Gastrocnemius medialis (tissue), 4 donors: ENCODE data around the gene ENKUR.

ENCODE experiments used
- POLR2A ChIP-seq, 2 donors: fragments of 450-650 bp; IDR thresholded peaks; one replicate each; pipeline ENCODE4 v1.6.1; 2017; ENCODE audit warnings: antibody characterized with exemption in 2 of 2, mild to moderate bottlenecking in 2 of 2, moderate library complexity in 2 of 2
- TF ChIP-seq, protein P1 (sequence below), 5 experiments: fragments of 450-650 bp in 3 of 5; fragments of 200-600 bp in 2 of 5; sonication (generic) in 2 of 5; IDR thresholded peaks in 4 of 5; conservative IDR thresholded peaks in 1 of 5; 1 replicate in 4 of 5; 2 replicates in 1 of 5; pipeline ENCODE4 v1.5.1; 2016 to 2019; ENCODE audit warnings: antibody characterized with exemption in 5 of 5, mild to moderate bottlenecking in 3 of 5, moderate library complexity in 3 of 5

DNA sequence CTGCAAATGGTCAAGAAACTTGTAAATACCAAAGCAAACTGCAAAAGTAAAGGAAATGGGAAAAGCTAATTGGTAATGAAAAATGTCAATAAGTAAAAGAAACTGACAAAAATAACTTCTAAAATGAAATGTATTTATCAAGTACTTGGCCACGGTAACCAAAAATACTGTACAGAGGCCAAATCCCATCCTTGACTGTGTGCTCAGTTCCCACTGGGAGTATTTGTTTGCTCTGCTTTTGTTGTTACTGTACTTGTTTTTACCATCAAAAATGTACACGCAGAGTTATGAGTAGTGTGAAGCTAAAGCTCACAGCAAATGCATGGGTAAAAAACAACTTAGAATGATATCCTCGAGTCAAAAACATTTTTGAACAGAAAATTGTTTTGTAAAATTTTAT is 31.1 kb downstream of the ENKUR start:
- TF ChIP-seq, protein P1, sequence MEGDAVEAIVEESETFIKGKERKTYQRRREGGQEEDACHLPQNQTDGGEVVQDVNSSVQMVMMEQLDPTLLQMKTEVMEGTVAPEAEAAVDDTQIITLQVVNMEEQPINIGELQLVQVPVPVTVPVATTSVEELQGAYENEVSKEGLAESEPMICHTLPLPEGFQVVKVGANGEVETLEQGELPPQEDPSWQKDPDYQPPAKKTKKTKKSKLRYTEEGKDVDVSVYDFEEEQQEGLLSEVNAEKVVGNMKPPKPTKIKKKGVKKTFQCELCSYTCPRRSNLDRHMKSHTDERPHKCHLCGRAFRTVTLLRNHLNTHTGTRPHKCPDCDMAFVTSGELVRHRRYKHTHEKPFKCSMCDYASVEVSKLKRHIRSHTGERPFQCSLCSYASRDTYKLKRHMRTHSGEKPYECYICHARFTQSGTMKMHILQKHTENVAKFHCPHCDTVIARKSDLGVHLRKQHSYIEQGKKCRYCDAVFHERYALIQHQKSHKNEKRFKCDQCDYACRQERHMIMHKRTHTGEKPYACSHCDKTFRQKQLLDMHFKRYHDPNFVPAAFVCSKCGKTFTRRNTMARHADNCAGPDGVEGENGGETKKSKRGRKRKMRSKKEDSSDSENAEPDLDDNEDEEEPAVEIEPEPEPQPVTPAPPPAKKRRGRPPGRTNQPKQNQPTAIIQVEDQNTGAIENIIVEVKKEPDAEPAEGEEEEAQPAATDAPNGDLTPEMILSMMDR (IDR thresholded peaks at IDR 0.05 in 4 of 5, conservative IDR thresholded peaks at IDR 0.05 in 1 of 5), result no peak
- no peak for TF ChIP-seq POLR2A (IDR thresholded peaks at IDR 0.05)
